ENCODE measurements around the gene MAN2B1.
"Not testable (repeated sequence)": the region's sequence is repeated elsewhere in the genome, so short reads cannot be mapped to it uniquely, and the experiment has no call there.

Gene MAN2B1

GRCh38 chr19:12666265-12667048 is at the start of gene MAN2B1, which contains the start of gene WDR83:
TSS of gene MAN2B1 (minus strand) at chr19:12666742. CDS start at chr19:12666701, 41 bp downstream.
TSS of gene WDR83 (plus strand) at chr19:12666807. CDS start at chr19:12669791, 2,984 bp downstream.
- peak; percentile 71 for DNase-seq

DNA sequence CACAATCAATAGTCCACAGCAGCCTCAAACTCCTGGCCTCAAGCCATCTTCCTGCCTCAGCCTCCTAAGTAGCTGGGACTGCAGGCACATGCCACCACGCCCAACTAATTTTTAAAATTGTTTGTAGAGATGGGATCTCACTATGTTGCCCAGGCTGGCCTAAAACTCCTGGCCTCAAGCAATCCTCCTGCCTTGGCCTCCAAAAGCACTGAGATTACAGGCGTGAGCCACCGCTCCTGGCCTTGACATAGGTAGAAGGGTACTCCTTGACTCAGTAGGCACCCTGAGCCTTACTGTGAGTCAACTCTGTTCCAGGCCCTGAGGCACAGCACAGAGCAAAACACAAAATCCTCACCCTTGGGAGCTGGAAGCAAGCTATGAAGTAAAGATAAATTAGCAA is 49.4 kb upstream of the MAN2B1 start:
- no peak for DNase-seq

DNA sequence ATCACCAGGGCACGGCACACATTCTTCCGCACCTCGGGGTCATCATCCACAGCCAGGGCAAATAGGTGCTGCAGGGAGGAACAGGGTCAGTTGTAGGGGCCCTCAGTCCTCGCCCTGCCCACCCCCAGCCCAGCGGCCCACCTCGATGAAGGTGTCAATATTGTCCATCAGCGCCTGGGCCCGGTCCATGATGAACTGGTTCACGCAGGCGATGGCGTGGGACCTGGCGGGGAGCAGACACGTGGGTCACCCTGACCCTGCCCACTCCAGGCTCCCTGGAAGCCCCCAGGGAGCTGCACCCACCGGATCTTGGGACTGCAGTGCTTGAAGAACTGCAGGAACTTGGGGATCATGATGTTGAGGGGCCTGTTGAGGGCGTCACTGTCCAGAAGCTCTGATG is 48.6 kb upstream of the MAN2B1 start:
- no peak for DNase-seq

DNA sequence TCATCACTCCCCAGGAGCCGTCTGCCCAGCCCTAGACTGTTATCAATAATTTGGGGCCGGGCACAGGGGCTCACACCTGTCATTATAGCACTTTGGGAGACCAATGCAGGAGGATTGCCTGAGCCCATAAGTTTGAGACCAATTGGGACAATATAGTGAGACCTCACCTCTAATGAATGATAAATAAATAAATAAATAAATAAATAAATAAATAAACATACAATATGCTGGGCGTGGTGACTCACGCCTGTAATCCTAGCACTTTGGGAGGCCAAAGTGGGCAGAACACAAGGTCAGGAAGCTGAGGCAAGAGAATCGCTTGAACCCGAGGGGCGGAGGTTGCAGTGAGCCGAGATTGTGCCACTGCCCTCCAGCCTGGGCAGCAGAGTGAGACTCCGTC is 46.8 kb upstream of the MAN2B1 start:
- not testable (repeated sequence) for DNase-seq

DNA sequence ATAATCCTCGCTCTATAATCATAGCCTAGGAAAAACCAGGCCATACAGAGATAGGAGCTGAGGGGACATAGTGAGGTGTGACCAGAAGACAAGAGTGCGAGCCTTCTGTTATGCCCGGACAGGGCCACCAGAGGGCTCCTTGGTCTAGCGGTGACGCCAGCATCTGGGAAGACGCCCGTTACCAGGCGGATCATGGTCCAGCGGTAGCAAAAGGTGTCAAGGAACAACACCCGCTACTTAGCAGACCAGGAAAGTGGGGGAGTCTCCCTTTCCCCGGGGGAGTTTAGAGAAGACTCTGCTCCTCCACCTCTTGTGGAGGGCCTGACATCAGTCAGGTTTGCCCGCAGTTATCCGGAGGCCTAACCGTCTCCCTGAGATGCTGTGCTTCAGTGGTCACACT is 45.5 kb upstream of the MAN2B1 start:
- not testable (repeated sequence) for DNase-seq

DNA sequence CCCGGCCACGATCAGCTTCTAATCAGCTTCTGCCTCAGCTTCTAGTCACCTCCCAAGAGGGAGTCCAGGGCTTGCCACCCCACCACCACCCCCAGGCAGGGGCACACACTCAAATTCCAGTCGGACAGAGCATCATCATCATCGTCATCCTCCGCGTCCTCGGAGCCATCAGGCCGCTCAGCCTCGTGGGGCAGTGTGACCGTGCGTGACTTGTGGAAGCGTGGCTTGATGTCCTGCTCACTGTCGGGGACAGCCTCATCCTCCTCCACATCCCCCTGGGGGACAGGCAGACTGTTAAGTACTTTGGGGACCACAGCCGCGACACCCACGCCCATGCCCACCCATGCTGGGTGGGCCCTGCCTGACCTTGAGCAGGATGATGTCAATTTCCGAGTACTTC is 44.6 kb upstream of the MAN2B1 start:
- no peak for DNase-seq

- DNase-seq = no peak
Observed at GRCh38 chr19:12708641-12709040, 42.1 kb upstream of the MAN2B1 start.

- DNase-seq = no peak
Observed at GRCh38 chr19:12706332-12706718, 39.8 kb upstream of the MAN2B1 start.

DNA sequence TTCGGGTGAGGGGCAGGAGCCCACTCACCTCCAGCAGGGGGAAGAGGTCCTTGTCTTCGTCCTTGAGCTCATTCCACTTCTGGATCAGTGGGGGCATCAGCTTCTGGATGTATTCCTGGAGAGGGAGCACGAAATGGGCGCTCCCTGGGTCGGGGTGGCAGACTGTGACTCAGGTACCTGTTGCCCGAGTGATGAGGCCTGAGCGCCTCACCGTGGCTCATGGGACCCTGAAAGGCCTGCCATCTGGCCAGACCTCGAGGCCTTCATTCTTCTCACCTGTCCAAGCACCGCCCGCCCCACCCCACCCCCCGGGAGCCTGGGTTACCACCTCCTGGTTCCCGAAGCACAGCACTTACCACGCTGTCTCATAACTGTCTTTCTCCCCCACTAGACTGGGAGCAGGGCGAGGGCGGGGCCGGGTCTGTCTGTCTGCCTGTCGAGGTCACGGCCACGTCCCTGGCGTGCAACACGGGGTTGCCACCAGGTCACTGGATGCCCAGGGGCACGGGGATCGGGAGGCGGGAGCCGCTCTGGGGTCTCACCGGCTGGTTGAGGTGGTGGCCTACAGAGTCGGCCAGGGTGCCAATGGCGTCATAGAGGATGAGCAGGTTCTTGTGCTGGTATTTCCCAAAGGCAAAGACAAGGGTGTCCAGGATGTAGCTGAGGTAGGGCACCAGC is 39.3 kb upstream of the MAN2B1 start:
- DNase-seq = no peak

GRCh38 chr19:12705169-12705568 is 38.6 kb upstream of the MAN2B1 start:
- no peak for DNase-seq

DNA sequence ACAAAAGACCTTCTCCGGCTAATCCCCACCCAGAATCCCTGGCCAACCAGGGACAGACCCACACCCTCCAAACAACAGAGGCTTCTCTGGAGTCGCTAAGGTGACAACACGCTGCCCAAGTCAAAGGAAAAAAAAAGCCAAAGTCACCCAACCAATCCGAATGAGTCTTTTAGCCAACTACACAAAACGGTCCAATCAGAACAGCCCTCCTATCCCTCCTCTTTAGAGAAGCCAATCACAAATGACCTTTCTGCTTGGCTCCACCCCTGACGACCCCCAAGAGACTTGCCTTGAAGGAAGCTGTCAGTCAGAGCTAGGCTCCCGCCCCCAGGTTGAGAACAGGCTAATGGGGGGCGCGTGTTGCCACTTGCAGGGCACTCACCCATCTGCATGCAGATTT is 36.5 kb upstream of the MAN2B1 start:
- DNase-seq = peak; percentile 82

DNA sequence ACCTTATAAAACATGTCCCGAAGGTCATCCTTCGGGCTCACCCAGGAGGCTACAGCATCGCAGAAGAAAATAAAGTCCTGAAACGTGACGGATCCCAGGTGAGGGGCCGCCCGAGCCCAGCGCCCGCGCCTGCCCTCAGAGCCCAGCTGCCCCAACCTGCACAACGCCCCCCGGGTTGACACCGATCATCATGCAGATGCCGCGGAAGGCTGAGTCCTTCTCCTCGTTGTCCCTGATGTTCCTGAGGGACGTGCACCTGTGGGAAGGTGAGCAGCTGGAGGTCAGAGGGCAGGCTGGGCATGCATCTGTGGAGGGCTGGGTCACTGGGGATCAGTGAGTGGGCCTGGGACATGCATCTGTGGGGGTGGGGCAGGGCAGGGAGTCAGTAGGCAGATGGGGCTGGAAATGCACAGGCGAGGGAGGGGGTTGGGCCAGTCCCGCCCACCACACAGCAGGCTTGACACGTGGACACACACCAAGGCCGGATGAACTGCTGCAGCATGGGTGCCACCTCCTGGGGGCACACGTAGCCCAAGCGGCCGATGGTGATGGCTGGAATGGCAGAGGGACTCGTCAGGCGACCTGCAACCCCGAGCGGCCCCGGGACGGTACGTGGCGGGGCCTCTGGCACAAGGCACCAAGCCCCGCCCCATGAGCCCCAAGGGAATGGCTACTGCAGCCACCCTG is 35.2 kb upstream of the MAN2B1 start:
- DNase-seq = no peak

DNA sequence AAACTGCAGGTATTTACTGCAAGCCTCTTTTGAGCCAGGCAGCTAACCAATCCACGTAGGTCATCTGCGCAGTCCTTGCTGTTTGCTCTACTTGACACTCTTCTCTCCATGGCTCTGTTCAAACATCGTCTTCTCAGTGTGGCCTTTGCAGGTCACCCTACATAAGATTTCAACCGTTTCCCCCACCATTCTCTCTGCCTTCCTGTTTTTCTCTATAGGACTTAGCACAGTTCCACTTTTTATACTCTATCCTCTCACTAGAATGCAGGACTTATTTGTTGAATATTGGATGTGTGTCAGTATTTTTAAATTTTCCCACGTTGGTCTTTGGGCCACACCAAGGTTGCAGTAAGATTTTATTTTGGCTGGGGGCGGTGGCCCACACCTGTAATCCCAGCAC is 31.6 kb upstream of the MAN2B1 start:
- no peak for DNase-seq

GRCh38 chr19:12697425-12697824 is 30.9 kb upstream of the MAN2B1 start:
- DNase-seq = not testable (repeated sequence)

DNA sequence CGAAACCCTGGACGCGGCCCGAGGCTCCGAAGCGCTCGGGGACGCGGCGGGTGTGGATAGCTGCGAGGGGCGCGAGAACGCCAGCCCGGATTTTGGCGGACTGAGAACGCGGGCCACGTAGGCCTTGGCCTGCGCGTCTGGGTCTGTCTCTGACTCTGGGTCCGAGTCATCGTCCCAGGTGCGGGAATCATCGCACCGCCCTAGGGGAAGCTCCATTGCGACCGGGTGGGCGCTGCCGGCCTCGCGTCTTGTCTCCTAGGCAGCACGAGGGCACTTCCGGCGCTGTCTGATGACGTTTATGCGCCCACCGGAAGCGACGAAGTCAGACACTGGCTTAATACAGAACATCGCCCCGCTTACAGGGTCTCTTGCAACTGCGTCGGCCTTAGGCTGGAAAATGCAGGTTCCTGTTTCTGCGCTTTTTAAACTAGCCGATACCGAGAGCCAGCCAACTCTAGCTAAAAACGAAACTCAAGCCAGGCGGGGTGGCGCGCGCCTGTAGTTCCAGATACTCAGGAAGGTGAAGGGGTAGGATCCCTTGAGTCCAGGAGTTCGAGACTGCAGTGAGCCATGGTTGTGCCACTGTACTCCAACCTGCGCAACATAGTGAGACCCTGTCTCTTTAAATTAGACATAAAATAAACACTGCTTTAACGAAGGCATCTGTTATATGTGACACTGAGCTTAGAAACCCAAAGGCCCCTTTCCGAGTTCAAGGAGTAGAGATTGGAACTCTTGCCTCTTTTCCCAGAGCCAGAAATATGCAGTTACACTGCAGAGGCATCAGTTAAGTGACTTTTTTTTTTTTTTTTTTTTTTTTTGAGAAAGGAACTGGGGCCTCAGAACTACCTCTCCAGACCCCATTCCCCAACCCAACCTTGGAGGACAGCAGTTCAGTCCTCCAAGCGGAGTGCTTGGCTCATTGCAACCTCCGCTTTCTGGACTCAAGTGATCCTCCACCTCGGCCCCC is 30.1 kb upstream of the MAN2B1 start, which contains the start of gene FBXW9:
Gene FBXW9, minus strand, starts transcription at position 266 of the 970 bp plus-strand sequence. Its CDS starts 50 bp downstream, at position 216.
- peak; percentile 93 for DNase-seq

DNA sequence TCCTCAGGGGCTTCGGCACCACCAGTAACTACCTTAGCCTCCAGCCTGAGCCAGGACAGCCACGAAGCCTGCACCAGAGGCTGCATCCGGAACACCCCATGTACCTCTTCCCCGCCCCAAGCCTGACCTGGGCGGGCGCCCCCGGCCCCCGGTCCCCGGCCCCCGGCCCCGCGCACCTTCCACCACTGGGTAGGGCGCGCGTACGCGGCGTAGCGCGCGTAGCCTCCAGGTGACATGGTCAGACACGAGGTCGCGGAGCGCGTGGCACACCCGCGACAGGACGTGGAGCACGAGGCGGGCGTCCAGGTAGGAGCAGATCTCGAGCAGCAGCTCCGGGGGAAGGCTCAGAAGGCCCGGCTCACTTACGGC is 29.4 kb upstream of the MAN2B1 start:
- no peak for DNase-seq

DNA sequence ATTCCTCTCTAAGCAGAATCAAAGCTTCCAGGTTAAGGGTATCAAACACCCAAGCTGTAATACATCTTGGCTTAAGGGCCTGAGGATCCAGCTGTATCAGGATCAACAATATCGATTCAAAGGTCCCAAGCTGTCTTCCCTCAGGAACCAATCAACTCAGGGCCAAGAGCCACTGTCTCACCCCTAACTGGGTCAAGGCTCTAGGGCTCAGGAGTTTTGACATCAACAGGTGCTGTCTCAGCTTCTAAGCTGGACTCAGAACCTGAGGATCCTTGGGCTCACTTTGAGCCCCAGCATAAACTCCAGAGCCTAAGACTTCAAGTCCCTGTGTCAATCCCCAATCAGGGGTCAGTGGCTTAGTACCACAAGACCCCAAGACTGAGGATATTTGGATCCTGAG is 29.0 kb upstream of the MAN2B1 start:
- DNase-seq = no peak

DNA sequence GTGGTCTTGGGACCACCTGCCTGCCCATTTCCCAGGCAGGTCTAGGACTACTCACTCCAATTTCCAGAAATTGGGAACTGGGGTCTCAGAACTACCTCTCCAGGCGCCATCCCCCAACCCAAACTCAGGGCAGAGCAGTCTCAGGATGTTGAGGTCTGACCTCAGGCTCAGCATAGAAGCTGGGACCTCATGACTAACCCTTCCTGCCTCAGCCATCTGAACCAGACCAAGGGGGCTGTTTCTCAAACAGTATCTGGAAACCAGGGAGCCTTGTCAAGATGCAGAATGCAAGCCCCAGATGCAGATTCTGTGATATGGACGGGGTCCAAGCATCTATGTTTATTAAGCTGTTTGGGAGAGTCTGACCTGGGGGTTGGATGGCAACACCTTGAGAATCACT is 28.6 kb upstream of the MAN2B1 start:
- DNase-seq = no peak

DNA sequence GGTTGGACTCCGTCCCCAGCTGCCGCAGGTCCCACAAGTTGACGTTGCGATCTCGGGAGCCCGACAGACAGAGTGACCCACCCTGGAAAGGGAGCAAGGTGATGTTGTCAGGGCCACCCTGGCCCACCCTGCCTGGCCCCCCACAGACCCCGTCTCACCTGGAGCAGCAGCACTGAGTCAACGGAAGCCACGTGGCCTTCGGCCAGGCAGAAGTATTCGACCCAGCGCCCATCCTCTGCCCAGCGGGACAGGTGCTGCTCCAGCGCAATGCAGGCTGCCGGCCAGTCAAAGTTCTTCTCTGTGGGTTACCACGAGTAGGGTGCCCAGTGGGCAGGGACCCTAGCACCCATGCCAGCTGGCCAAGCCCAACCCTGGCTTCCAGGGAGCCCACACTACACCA is 28.1 kb upstream of the MAN2B1 start:
- no peak for DNase-seq

DNA sequence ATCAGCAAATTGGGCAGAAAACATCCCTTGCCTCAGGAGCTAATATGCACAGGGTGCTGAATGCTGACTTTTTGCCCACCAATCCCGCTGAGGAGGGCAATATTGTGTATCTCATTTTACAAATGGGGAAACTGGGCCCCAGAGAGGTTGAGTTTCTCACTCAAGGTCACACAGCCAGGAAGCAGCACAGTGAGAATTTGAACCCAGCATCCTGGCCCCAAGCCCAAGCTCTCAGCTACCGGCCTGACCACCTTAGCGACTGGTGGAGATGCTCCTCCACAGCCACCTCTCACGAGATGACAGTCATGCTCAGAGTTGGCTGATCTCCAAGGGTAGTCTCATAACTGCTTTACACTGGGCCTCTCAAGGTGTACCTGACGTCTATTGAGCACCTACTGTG is 26.4 kb upstream of the MAN2B1 start:
- DNase-seq = no peak

DNA sequence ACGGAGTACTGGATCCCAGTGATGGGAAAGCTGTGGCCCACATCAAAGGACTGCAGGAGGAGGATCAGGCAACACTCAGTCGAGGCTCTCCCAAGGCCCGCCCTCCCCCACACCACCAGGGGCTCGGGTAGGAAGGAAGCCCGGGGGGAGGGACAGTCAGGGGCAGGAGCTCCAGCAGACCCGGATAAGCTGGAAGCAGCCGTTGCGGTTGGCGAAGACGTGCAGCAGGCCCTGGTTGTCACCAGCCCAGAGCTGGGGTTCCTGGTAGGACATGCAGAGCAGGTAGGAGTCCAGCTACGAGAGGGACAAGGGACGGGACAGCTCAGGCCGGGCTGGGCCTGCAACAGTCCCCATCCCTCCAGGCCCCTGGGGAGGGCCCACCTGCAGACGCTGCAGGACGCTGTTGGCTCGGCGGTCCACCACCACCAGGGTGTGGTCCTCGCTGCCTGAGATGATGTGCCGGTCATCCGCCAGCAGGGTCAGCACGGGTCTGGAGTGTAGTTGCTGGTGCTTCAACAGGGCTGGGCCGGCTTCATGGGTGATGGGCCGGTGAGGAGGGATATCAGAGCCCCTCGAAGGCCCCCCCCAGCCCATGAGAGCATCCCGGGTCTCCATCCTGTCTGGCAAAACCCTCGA is 23.2 kb upstream of the MAN2B1 start:
- no peak for DNase-seq

GRCh38 chr19:12689012-12689411 is 22.5 kb upstream of the MAN2B1 start:
- DNase-seq = no peak
